Activated CD4-positive, CD25-positive, alpha-beta regulatory T cell treated with anti-CD3 and anti-CD28 coated beads, Interleukin-2, amount 50 U/mL, for 24 hours (primary cell): ENCODE results near the gene HCAR1.
"Not testable (repeated sequence)": the region's sequence is repeated elsewhere in the genome, so short reads cannot be mapped to it uniquely, and the experiment has no call there.

Source experiments
- ATAC-seq, 2 donors: fragments of 150-1000 bp; cut with Tn5 transposase; one replicate each; pipeline ENCODE4 v1.10.0; 2021; ENCODE audit warnings: mild to moderate bottlenecking in 1 of 2, moderate library complexity in 1 of 2

Gene HCAR1

GRCh38 chr12:122716658-122717057 is 14.0 kb downstream of the HCAR1 start, which contains the start of gene HCAR3:
HCAR3 (minus strand) TSS chr12:122716811; CDS start chr12:122716737, 74 bp downstream.
- ATAC-seq: not testable (repeated sequence)

DNA sequence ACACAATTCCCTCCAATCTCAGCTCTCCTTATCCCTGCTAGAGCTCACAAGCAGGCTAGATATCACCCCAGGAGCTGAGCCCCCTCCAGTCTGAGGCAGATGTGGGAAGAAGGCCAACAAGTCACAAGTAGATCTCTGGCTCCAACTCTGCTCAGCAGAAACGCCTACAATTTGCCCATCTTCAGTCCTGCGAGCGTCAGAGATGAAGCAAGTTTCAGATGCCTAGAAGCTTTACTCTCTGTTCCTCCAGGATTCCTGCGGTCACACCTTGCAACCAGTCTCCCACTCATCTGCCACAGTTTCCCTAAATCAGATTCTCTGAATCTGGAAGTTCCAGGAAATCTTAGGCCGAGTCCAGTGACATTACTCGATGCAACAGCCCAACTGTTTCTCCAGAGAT is 15.4 kb downstream of the HCAR1 start:
- ATAC-seq: not testable (repeated sequence)

- not testable (repeated sequence) for ATAC-seq
Observed at GRCh38 chr12:122713491-122714188, 17.0 kb downstream of the HCAR1 start.

GRCh38 chr12:122711266-122711665 is 19.4 kb downstream of the HCAR1 start:
- ATAC-seq: not testable (repeated sequence)

- not testable (repeated sequence) for ATAC-seq
Observed at GRCh38 chr12:122710341-122710740, 20.3 kb downstream of the HCAR1 start.

- not testable (repeated sequence) for ATAC-seq
Observed at GRCh38 chr12:122709287-122709686, 21.4 kb downstream of the HCAR1 start.

DNA sequence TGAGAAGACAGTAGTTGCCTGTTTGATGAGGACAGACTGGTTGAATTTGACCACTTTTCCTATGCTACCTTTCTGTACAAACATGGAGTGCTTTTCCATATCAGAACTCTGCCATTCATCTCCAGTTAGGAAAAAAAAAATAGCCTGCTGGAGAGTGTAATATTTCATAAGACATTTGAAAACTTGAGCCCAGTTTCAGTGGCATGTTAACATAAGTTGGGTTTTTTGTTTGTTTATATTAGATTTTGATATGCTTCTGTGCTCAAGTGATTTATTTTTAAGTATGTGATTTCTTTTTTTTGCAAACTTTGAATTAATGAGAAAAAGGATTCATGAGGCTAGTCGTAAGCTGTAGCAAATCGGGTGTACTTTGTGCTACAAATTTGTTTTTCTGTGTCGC is 26.8 kb downstream of the HCAR1 start:
- not testable (repeated sequence) for ATAC-seq

DNA sequence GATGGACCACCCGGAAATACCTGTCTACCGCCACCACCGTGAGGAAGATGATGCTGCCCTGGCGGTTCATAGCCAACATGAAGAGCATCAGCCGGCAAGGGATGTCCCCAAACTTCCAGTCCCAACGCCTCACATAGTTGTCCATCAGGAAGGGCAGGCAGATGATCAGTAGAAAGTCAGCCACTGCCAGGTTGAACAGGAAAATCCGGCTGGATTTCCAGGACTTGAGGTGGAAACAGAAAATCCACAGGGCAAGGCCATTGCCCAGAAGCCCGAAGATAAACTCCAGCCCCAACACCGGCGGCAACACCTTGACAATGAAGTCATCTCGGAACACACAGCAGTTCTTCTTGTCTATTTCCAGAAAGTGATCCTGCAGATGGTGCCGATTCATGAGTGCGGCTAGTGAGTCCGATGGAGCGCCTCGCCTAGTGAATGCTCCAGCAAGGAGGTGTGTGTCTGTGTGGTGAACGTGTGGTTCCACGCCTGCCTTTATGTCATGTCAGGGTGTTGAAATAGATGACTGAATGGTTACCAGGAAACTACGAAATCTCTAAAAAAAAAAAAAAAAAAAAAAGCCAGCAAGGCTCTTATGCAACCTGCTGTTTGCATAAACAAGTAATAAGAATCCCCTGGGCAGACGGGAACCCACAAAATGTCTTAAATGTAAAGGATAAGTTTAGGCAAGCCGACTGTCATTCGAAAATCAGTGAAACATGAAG is 27.6 kb downstream of the HCAR1 start, which contains the start of gene HCAR2:
TSS of gene HCAR2 (minus strand) at position 468 of the 722 bp plus-strand sequence. CDS start at position 394, 74 bp downstream.
- ATAC-seq: not testable (repeated sequence)

GRCh38 chr12:122701481-122701880 is 29.2 kb downstream of the HCAR1 start:
- not testable (repeated sequence) for ATAC-seq

DNA sequence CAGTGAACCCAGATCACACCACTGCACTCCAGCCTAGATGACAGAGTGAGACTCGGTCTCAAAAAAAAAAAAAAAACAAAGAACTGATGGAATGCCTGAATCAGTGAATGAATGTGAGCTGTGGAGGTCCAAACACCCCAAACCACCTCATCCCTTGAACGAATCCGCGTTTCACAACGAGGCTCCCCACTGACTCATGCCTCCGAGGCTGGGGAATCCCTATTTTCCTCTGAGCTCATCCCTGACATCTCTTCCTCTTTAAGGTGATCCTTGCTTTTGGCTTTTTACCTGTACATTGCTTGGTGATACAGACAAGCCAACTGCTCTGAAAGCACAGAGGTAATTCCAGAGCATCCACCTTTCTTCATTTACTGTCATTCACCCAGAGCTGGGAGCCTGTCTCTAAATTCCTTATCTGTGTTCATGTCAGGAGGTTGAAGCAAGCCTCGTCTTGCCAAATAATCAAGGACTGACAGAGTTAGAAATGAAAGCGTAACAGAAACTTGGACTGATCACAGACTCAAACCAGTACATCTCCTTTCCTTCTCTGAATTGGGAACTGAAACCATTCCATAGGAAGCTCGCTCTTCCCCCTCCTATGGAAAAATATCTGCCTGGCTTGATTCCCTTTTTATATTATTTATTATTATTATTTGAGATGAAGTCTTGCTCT is 30.5 kb downstream of the HCAR1 start:
- ATAC-seq: not testable (repeated sequence)

DNA sequence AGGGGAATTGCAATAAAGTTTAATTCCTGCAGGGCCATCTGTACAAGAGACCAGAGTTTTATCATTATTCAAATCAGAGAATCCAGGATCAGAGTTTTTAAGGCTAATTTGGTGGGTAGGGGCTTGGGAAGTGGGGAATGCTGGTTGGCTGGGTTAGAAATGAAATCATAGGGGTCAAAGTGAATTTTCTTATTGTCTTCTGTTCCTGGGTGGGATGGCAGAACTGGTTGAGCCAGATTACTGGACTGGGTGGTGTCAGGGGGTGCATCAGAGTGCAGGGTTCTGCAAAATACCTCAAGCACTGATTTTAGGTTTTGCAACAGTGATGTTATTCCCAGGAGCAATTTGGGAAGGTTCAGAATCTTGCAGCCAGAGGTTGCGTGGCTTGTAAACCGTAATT is 33.7 kb downstream of the HCAR1 start:
- ATAC-seq: not testable (repeated sequence)

DNA sequence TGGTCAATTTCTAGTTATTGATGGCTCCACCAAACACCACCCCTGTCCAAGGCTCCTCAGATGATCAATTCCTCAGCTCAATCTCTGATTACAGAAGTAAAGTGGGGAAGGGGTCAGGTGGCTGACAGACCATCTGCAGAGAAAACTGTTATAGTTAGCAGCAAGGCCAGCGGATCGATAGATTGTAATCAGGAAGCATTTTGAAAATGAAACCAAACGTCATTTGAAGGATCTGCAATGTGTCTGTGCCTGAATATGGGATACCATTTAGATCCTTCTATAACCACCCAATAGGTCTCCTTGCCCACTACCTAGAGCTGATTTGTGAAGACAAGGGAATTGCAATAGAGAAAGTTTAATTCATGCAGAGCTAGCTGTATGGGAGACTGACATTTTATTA is 39.1 kb downstream of the HCAR1 start:
- no peak for ATAC-seq

- ATAC-seq: no peak
Observed at GRCh38 chr12:122688291-122688690, 42.4 kb downstream of the HCAR1 start.

DNA sequence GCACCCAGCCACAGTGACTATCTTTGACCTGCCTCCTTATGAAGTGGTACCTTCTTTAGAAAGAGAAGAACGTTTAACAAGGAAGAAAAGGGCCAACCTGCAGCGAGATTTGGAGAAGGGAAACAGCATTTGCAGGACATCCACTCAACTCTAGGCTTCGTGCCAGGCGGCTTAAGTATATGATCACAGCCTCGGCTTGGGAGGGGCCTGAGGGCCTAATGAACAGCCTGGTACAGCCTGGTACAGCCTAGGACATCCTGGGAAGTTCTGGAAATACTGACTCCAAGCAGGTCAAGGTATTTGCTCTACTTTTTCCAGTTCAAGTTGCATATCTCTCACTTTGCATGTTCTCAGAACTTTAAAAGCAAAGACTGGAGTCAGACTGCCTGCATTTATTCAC is 43.6 kb downstream of the HCAR1 start:
- no peak for ATAC-seq

DNA sequence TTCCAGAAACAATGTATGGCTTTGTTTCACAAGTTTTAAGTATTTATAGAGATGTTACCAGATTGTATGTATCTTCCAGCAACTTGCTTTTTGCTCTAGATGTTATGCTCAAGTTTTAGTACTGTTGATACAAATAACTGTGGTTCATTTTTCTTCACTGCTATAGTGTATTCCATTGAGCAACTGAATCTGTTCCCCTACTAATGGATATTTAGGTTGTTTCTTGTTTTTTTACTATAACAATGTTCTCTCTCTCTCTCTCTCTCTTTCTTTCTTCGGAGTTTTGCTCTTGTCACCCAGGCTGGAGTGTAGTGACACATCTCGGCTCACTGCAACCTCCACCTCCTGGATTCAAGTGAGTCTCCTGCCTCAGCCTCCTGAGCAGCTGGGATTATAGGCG is 44.1 kb downstream of the HCAR1 start:
- no peak for ATAC-seq

DNA sequence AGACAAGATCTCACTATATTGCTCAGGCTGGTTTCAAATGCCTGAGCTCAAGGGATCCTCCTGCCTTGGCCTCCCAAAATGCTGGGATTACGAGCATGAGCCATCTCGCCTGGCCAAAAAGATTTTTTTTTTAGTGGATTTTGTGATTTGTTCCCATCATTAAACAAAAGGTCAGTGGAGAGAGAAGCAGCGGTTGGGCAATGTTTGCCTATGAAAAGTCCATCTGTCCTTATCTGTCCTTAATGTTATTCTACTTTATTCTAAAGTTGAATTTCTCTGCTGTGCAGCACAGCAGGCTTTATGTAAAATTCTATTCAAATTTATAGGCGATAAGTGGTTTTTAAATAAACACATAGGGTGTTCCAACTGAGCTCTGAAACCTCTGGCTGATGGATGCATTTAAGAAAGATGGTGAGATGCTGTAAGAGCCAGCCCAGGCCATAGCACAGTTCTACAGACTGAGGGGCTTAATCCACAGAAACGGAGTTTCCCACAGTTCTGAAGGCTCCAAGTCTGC is 46.3 kb downstream of the HCAR1 start:
- no peak for ATAC-seq

DNA sequence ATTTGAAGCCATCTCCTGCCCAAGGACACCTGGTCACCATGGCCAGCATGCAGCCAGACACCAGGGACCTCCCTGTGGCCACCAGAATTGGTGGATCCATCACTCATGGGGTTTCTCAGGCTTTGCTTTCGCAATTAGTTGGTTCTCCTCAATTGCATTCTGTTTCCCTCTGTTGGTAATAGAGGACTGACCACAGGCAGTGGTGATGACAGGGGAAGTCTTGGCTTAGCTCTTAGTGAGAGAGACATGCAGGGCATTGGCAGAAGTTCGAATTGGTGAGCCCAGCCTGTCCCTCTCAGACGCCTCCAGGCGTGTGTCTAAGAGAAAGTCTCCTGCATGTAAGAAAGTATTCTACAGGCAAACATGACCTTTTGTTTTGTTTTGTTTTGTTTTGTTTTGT is 48.8 kb downstream of the HCAR1 start:
- ATAC-seq: no peak

- ATAC-seq: not testable (repeated sequence)
Observed at GRCh38 chr12:122680989-122681388, 49.7 kb downstream of the HCAR1 start.

DNA sequence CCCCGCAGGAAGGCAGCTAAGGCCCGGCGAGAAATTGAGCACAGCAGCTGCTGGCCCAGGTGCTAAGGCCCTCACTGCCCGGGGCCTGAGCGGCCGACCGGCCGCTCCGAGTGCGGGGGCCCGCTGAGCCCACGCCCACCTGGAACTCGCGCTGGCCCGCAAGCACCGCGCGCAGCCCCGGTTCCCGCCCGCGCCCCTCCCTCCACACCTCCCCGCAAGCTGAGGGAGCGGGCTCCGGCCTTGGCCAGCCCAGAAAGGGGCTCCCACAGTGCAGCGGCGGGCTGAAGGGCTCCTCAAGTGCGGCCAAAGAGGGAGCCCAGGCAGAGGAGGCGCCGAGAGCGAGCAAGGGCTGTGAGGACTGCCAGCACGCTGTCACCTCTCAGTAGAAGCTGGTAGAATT is 53.9 kb downstream of the HCAR1 start:
- not testable (repeated sequence) for ATAC-seq
